OCI-LY3 (cell line): Measurements from ENCODE around the gene ARSA.

ENCODE experiments used
- H2AFZ ChIP-seq: fragments of 200-600, 300-600 bp; shearing (Covaris generic); 2 replicates; pipeline ENCODE4 v1.6.0; 2014; ENCODE audit warnings: antibody characterized with exemption, low read depth, low read length
- H3K27ac ChIP-seq: fragments of 200-600, 300-600 bp; sonication (generic); 2 replicates; pipeline ENCODE4 v1.5.1; 2014; ENCODE audit warnings: mild to moderate bottlenecking, low read length, moderate library complexity, mixed read lengths
- H3K27me3 ChIP-seq: fragments of 200-600, 300-600 bp; sonication (generic); 2 replicates; pipeline ENCODE4 v1.6.1; 2014; ENCODE audit warnings: low read depth, low read length, mixed read lengths
- H3K36me3 ChIP-seq: fragments of 200-600, 300-600 bp; sonication (generic); replicated peaks from 2 replicates; pipeline ENCODE3; 2014; ENCODE audit warnings: low read depth, low read length, mixed read lengths
- H3K4me1 ChIP-seq: fragments of 300-600, 200-600 bp; sonication (generic); 2 replicates; pipeline ENCODE4 v1.6.1; 2014; ENCODE audit warnings: low read length, mixed read lengths
- H3K4me2 ChIP-seq: fragments of 200-600, 300-600 bp; sonication (generic); 2 replicates; pipeline ENCODE4 v1.6.1; 2014; ENCODE audit warnings: low read length, mixed read lengths
- H3K4me3 ChIP-seq: fragments of 300-600, 200-600 bp; sonication (generic); 2 replicates; pipeline ENCODE4 v1.5.1; 2014; ENCODE audit warnings: antibody characterized with exemption, mild to moderate bottlenecking, low read length, moderate library complexity
- H3K79me2 ChIP-seq: fragments of 300-600, 200-600 bp; shearing (Covaris generic); 2 replicates; pipeline ENCODE4 v1.6.1; 2014; ENCODE audit warnings: mild to moderate bottlenecking, low read length, mixed read lengths
- H3K9ac ChIP-seq: fragments of 300-600, 200-600 bp; shearing (Covaris generic); 2 replicates; pipeline ENCODE4 v1.6.0; 2014; ENCODE audit warnings: mild to moderate bottlenecking, low read length, moderate library complexity
- H3K9me3 ChIP-seq: fragments of 200-600, 300-600 bp; shearing (Covaris generic); 2 replicates; pipeline ENCODE4 v1.6.1; 2014; ENCODE audit warnings: low read length, mixed read lengths; ENCODE audit not compliant: insufficient read depth
- H4K20me1 ChIP-seq: fragments of 200-600, 300-600 bp; sonication (generic); 2 replicates; pipeline ENCODE4 v1.6.1; 2016; ENCODE audit warnings: low read length, mixed read lengths; ENCODE audit not compliant: insufficient read depth
- CTCF ChIP-seq: fragments of 200-600, 300-600 bp; sonication (generic); IDR thresholded peaks from 2 replicates; pipeline ENCODE4 v1.5.1; 2014; ENCODE audit warnings: antibody characterized with exemption, low read length, low read depth
- EZH2phosphoT487 ChIP-seq: fragments of 200-600 bp; shearing (Covaris generic); IDR thresholded peaks from 2 replicates; pipeline ENCODE4 v1.6.1; 2018; ENCODE audit warnings: antibody characterized with exemption, mixed run types, low read depth

Gene ARSA

GRCh38 chr22:50624347-50625130 is 3.4 kb downstream of the ARSA start:
- peaks cover 28% of the 10 kb centered on the region for H3K4me1 ChIP-seq
- no peaks in the 10 kb centered on the region for H3K79me2 ChIP-seq
- H3K9me3 ChIP-seq: no peaks in the 10 kb centered on the region
- no peaks in the 10 kb centered on the region for H3K27me3 ChIP-seq
- no peak overlapping the region for H2AFZ ChIP-seq
- H3K9ac ChIP-seq: no peak overlapping the region
- H3K4me3 ChIP-seq: no peak overlapping the region
- H3K36me3 ChIP-seq: no peaks in the 10 kb centered on the region
- H3K4me2 ChIP-seq: no peak overlapping the region
- H4K20me1 ChIP-seq: no peaks in the 10 kb centered on the region
- TF ChIP-seq EZH2phosphoT487: no peak
- no peak overlapping the region for H3K27ac ChIP-seq

GRCh38 chr22:50622723-50623327 is 5.1 kb downstream of the ARSA start:
- Histone ChIP-seq H3K4me2 (peak overlapping the region; percentile 100), H3K4me1 (peaks cover 23% of the 10 kb centered on the region), H3K27me3 (no peaks in the 10 kb centered on the region), H3K9ac (peak overlapping the region; percentile 88; the same call in 1 of the 2 replicates), H2AFZ (no peak overlapping the region), H3K79me2 (no peaks in the 10 kb centered on the region), H4K20me1 (no peaks in the 10 kb centered on the region), H3K9me3 (no peaks in the 10 kb centered on the region), H3K4me3 (peak overlapping the region; percentile 78), H3K27ac (peak overlapping the region; percentile 92), H3K36me3 (no peaks in the 10 kb centered on the region)
- TF ChIP-seq CTCF (no peak), EZH2phosphoT487 (no peak)

- Histone ChIP-seq H2AFZ (peak overlapping the region; percentile 87; the same call in 1 of the 2 replicates), H3K9ac (peak overlapping the region; percentile 88), H3K4me3 (peak overlapping the region; percentile 78), H4K20me1 (no peaks in the 10 kb centered on the region), H3K36me3 (no peaks in the 10 kb centered on the region), H3K9me3 (no peaks in the 10 kb centered on the region), H3K4me2 (peak overlapping the region; percentile 100), H3K4me1 (peaks cover 23% of the 10 kb centered on the region), H3K79me2 (no peaks in the 10 kb centered on the region), H3K27ac (peak overlapping the region; percentile 92), H3K27me3 (no peaks in the 10 kb centered on the region)
- peak; percentile 63 for TF ChIP-seq CTCF
- TF ChIP-seq EZH2phosphoT487: no peak
Observed at GRCh38 chr22:50621948-50622722, 5.8 kb downstream of the ARSA start.

- H3K79me2 ChIP-seq: no peaks in the 10 kb centered on the region
- peak overlapping the region; percentile 100 for H3K4me2 ChIP-seq
- peaks cover 23% of the 10 kb centered on the region for H3K4me1 ChIP-seq
- TF ChIP-seq EZH2phosphoT487 (no peak), CTCF (no peak)
- H3K36me3 ChIP-seq: no peaks in the 10 kb centered on the region
- no peaks in the 10 kb centered on the region for H3K9me3 ChIP-seq
- H3K4me3 ChIP-seq: peak overlapping the region; percentile 78
- no peaks in the 10 kb centered on the region for H4K20me1 ChIP-seq
- no peaks in the 10 kb centered on the region for H3K27me3 ChIP-seq
- peak overlapping the region; percentile 92 for H3K27ac ChIP-seq
- H2AFZ ChIP-seq: peak overlapping the region; percentile 87; the same call in 1 of the 2 replicates
- peak overlapping the region; percentile 88 for H3K9ac ChIP-seq
Observed at GRCh38 chr22:50621356-50621880, 6.5 kb downstream of the ARSA start.
